Liver (tissue), 9 donors: Measurements from ENCODE around the gene PTPRN2. TPM values are rescaled to one million over a fixed set of nuclear protein-coding genes. Genes with fewer than 3 reads are reported as not detected.

Source experiments
- DNase-seq: peaks from one replicate; pipeline ENCODE4 v3.0.0-alpha.2; 2017; ENCODE audit warnings: low spot score
- H3K27ac ChIP-seq, 2 donors: one replicate each; pipeline ENCODE4 v1.7.0; 2013; ENCODE audit warnings: inconsistent platforms in 2 of 2, low read length in 2 of 2, control low read depth in 1 of 2, low read depth in 1 of 2, mild to moderate bottlenecking in 1 of 2
- H3K27me3 ChIP-seq, 4 donors: one replicate each; pipeline versions ENCODE4 v1.6.1 to v1.7.0; 2013; ENCODE audit warnings: low read length in 3 of 4, inconsistent platforms in 1 of 4, mild to moderate bottlenecking in 1 of 4, moderate library complexity in 1 of 4; ENCODE audit not compliant: control insufficient read depth in 4 of 4, insufficient read depth in 4 of 4
- H3K36me3 ChIP-seq, 4 donors: one replicate each; pipeline versions ENCODE4 v1.6.1 to v1.7.0; 2013; ENCODE audit warnings: low read length in 3 of 4, mild to moderate bottlenecking in 3 of 4, low read depth in 1 of 4, moderate library complexity in 1 of 4; ENCODE audit not compliant: control insufficient read depth in 4 of 4, insufficient read depth in 3 of 4
- H3K4me1 ChIP-seq, 4 donors: one replicate each; pipeline versions ENCODE4 v1.6.1 to v1.7.0; 2013; ENCODE audit warnings: low read length in 3 of 4, mild to moderate bottlenecking in 3 of 4, moderate library complexity in 1 of 4; ENCODE audit not compliant: control insufficient read depth in 4 of 4, insufficient read depth in 4 of 4
- H3K4me3 ChIP-seq, 3 donors: one replicate each; pipeline versions ENCODE4 v1.6.1 to v1.7.0; 2013; ENCODE audit warnings: low read length in 3 of 3, control low read depth in 1 of 3, low read depth in 1 of 3, mild to moderate bottlenecking in 1 of 3
- H3K9ac ChIP-seq, 2 donors: one replicate each; pipeline ENCODE4 v1.7.0; 2013; ENCODE audit warnings: low read length in 2 of 2, mild to moderate bottlenecking in 2 of 2, moderate library complexity in 2 of 2, control low read depth in 1 of 2, low read depth in 1 of 2
- H3K9me3 ChIP-seq, 4 donors: one replicate each; pipeline versions ENCODE4 v1.6.1 to v1.7.0; 2013; ENCODE audit warnings: low read length in 3 of 4; ENCODE audit not compliant: control insufficient read depth in 4 of 4
- EGR1 ChIP-seq, 2 donors: IDR thresholded peaks; 2 replicates each; pipeline ENCODE4 v1.6.1; 2016 to 2018; ENCODE audit warnings: antibody characterized with exemption in 2 of 2, low read depth in 2 of 2
- FOXA2 ChIP-seq: IDR thresholded peaks from 2 replicates; pipeline ENCODE4 v1.6.1; 2016; ENCODE audit warnings: antibody characterized with exemption
- JUND ChIP-seq, 2 donors: IDR thresholded peaks; 2 replicates each; pipeline ENCODE4 v1.6.1; 2016; ENCODE audit warnings: antibody characterized with exemption in 2 of 2
- NR2F2 ChIP-seq: IDR thresholded peaks from 2 replicates; pipeline ENCODE4 v1.6.1; 2016; ENCODE audit warnings: antibody characterized with exemption
- RAD21 ChIP-seq, 2 donors: IDR thresholded peaks; 2 replicates each; pipeline ENCODE4 v1.6.1; 2016; ENCODE audit warnings: antibody characterized with exemption in 2 of 2, mild to moderate bottlenecking in 2 of 2
- RXRA ChIP-seq, 2 donors: IDR thresholded peaks; 2 replicates each; pipeline ENCODE4 v1.6.1; 2017 to 2018; ENCODE audit warnings: antibody characterized with exemption in 2 of 2, mild to moderate bottlenecking in 1 of 2
- SP1 ChIP-seq: IDR thresholded peaks from 2 replicates; pipeline ENCODE4 v1.6.1; 2018; ENCODE audit warnings: antibody characterized with exemption, mild to moderate bottlenecking
- TAF1 ChIP-seq: conservative IDR thresholded peaks from 2 replicates; pipeline ENCODE4 v1.6.1; 2016; ENCODE audit warnings: antibody characterized with exemption, mild to moderate bottlenecking
- YY1 ChIP-seq: IDR thresholded peaks from 2 replicates; pipeline ENCODE4 v1.6.1; 2016; ENCODE audit warnings: antibody characterized with exemption, mild to moderate bottlenecking
- WGBS: extraction: QIAGEN DNeasy Blood & Tissue Kit; methylation state at CpG from one replicate; pipeline ENCODE4 v1.1.7; 2013; 5-methylcytosine and 5-hydroxymethylcytosine counted together
- polyA plus RNA-seq, 2 donors: library from polyadenylated mRNA; stranded (reverse) in 1 of 2; unstranded in 1 of 2; fragments of 200-250 nt in 1 of 2; fragments of >200 nt in 1 of 2; fragmentation: Nextera tagmentation in 1 of 2; extraction: Ambion mirVana in 1 of 2; gene quantifications; one replicate each; pipeline versions ENCODE4 v1.2.1 to v1.2.3, GENCODE V29; 2013 to 2015
- total RNA-seq, 2 donors: library from RNA; depleted of rRNA; stranded (reverse); fragments of >200 nt; gene quantifications; one replicate each; pipeline ENCODE4 v1.2.3, GENCODE V29; 2014
- TF ChIP-seq, protein P1 (sequence below): IDR thresholded peaks from 2 replicates; pipeline ENCODE4 v1.6.1; 2016; ENCODE audit warnings: antibody characterized with exemption
- TF ChIP-seq, protein P2 (sequence below): IDR thresholded peaks from 2 replicates; pipeline ENCODE4 v1.6.1; 2016; ENCODE audit warnings: antibody characterized with exemption
- TF ChIP-seq, protein P3 (sequence below): IDR thresholded peaks from 2 replicates; pipeline ENCODE4 v1.6.1; 2016; ENCODE audit warnings: antibody characterized with exemption, mild to moderate bottlenecking
- TF ChIP-seq, protein P4 (sequence below): fragments of 150-350 bp; IDR thresholded peaks from 2 replicates; pipeline ENCODE4 v1.5.1; 2017; ENCODE audit warnings: improper control_type of control experiment, low read depth, low read length; ENCODE audit not compliant: missing input control
- donor health status: healthy.
- donor health status: healthy.
- donor health status: healthy.
- donor health status: healthy.
- donor health status: healthy.

Gene PTPRN2
- total and polyA plus RNA-seq, 4 donors = 0.75 to 1.9 (median 1.1) TPM

DNA sequence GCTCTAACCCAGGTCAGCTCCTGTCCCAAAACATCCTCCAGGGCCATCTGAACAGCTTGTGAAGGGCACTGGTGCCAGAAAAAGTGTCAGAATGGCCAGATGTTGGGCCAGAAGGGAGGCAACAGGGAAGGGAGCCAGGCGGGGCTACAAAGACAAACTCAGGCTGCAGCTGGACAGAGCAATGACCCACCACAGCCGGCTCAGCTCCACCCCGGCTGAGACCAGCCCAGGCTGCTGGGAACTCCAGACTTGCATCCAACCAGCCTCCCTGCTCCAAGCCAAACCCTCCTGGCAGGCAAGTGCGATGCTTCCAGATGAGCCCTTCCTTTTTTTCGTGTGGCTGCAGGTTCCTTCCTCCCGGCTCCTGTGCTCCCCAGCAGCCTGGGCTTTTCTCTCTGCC is 466.9 kb downstream of the PTPRN2 start:
- no peaks in the 10 kb centered on the region for H3K36me3 ChIP-seq
- peaks cover 4 to 16% (median 6%) of the 10 kb centered on the region in 4 donors for H3K9me3 ChIP-seq
- no peak for TF ChIP-seq RXRA (IDR thresholded peaks at IDR 0.05)
- H3K9ac ChIP-seq = no peak overlapping the region
- no peak overlapping the region for H3K4me3 ChIP-seq
- no peak overlapping the region for H3K27ac ChIP-seq
- whole genome bisulfite sequencing = 61% methylated on average over 6 of the region's 6 CpGs
- no peaks in the 10 kb centered on the region for H3K27me3 ChIP-seq
- no peaks in the 10 kb centered on the region for H3K4me1 ChIP-seq
- DNase-seq = no peak

DNA sequence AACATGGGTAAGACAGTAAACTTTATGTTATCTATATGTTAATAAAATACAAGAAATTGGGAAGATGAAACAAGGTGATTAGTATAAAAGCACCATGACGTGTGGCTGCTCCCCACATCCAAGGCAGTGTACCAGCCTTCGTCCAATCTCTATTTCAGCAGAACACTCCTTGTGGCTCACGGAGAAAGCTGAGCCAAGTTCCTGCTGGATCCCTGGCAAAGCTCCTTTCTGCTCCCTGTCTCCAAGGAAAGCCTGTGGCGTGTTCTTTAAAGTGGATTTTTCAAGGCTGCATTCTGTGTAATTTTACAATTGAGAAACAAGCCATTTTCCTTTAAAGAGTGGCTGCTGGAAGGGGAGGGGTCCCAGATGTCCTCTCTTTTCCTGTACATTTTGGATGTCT is 467.3 kb downstream of the PTPRN2 start:
- TF ChIP-seq JUND (IDR thresholded peaks at IDR 0.05) = no peak
- TF ChIP-seq, protein P1, sequence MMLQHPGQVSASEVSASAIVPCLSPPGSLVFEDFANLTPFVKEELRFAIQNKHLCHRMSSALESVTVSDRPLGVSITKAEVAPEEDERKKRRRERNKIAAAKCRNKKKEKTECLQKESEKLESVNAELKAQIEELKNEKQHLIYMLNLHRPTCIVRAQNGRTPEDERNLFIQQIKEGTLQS = no peak
- TF ChIP-seq, protein P2, sequence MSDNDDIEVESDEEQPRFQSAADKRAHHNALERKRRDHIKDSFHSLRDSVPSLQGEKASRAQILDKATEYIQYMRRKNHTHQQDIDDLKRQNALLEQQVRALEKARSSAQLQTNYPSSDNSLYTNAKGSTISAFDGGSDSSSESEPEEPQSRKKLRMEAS = no peak
- no peak for TF ChIP-seq TAF1
- no peak for TF ChIP-seq FOXA2
- TF ChIP-seq YY1 = no peak
- TF ChIP-seq, protein P3, sequence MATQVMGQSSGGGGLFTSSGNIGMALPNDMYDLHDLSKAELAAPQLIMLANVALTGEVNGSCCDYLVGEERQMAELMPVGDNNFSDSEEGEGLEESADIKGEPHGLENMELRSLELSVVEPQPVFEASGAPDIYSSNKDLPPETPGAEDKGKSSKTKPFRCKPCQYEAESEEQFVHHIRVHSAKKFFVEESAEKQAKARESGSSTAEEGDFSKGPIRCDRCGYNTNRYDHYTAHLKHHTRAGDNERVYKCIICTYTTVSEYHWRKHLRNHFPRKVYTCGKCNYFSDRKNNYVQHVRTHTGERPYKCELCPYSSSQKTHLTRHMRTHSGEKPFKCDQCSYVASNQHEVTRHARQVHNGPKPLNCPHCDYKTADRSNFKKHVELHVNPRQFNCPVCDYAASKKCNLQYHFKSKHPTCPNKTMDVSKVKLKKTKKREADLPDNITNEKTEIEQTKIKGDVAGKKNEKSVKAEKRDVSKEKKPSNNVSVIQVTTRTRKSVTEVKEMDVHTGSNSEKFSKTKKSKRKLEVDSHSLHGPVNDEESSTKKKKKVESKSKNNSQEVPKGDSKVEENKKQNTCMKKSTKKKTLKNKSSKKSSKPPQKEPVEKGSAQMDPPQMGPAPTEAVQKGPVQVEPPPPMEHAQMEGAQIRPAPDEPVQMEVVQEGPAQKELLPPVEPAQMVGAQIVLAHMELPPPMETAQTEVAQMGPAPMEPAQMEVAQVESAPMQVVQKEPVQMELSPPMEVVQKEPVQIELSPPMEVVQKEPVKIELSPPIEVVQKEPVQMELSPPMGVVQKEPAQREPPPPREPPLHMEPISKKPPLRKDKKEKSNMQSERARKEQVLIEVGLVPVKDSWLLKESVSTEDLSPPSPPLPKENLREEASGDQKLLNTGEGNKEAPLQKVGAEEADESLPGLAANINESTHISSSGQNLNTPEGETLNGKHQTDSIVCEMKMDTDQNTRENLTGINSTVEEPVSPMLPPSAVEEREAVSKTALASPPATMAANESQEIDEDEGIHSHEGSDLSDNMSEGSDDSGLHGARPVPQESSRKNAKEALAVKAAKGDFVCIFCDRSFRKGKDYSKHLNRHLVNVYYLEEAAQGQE = no peak
- no peak for TF ChIP-seq RAD21 (IDR thresholded peaks at IDR 0.05)
- Histone ChIP-seq H3K9ac (no peak overlapping the region), H3K9me3 (peaks cover 4 to 16% (median 7%) of the 10 kb centered on the region in 4 donors), H3K36me3 (no peaks in the 10 kb centered on the region), H3K4me1 (no peaks in the 10 kb centered on the region), H3K4me3 (no peak overlapping the region), H3K27me3 (no peaks in the 10 kb centered on the region), H3K27ac (no peak overlapping the region)
- WGBS = 72% methylated on average over 4 of the region's 4 CpGs
- DNase-seq = no peak

DNA sequence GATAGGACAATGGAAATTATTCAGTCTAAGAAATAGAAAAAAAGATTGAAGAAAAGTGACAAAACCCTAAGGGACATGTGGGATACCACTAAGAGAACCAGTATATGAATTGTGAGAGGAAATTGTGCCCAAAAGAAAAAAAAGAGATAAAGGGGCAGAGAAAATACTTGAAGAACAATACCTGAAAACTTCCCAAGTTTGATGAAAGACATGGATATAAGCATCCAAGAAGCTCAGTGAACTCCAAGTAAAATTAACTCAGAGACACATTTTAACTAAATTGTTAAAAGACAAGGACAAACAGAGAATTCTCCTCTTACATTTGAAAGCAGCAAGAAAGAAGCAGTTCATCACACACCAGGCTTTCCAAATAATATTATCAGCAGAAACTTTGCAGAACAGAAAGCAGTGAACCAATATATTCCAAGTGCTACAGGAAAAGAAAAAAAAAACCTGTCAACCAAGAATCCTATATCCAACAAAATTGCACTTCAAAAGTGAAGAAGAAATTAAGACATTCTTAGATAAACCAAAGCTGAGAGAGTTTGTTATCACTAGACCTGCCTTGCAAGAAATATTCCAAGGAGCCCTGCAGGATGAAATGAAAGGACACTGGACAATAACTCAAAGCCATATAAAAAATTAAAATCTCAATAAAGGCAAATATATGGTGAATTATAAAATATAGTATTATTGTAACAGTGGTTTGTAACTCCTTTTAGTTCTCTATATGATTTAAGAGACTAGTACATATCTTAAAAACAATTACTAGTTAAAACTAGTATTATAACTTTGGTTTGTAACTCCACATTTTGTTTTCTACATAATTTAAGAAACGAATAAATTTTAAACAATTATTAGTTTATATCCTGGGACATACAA is 470.0 kb downstream of the PTPRN2 start:
- 64% methylated on average over 1 of the region's 1 CpG for WGBS
- peaks cover 5 to 16% (median 10%) of the 10 kb centered on the region in 4 donors for H3K9me3 ChIP-seq
- TF ChIP-seq, protein P2 = no peak
- TF ChIP-seq TAF1 (no peak), SP1 (no peak), EGR1 (IDR thresholded peaks at IDR 0.05; ENCODE audit: low read depth in 2 of 2) (no peak), JUND (IDR thresholded peaks at IDR 0.05) (no peak), NR2F2 (no peak)
- TF ChIP-seq, protein P4, sequence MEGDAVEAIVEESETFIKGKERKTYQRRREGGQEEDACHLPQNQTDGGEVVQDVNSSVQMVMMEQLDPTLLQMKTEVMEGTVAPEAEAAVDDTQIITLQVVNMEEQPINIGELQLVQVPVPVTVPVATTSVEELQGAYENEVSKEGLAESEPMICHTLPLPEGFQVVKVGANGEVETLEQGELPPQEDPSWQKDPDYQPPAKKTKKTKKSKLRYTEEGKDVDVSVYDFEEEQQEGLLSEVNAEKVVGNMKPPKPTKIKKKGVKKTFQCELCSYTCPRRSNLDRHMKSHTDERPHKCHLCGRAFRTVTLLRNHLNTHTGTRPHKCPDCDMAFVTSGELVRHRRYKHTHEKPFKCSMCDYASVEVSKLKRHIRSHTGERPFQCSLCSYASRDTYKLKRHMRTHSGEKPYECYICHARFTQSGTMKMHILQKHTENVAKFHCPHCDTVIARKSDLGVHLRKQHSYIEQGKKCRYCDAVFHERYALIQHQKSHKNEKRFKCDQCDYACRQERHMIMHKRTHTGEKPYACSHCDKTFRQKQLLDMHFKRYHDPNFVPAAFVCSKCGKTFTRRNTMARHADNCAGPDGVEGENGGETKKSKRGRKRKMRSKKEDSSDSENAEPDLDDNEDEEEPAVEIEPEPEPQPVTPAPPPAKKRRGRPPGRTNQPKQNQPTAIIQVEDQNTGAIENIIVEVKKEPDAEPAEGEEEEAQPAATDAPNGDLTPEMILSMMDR = no peak
- TF ChIP-seq, protein P1 = no peak

More for the DNA sequence above, 470.0 kb downstream of the PTPRN2 start:
- Histone ChIP-seq H3K4me1 (no peaks in the 10 kb centered on the region), H3K36me3 (no peaks in the 10 kb centered on the region), H3K4me3 (no peak overlapping the region), H3K9ac (no peak overlapping the region), H3K27ac (no peak overlapping the region), H3K27me3 (no peaks in the 10 kb centered on the region)
- no peak for DNase-seq
